Measurements from ENCODE around the gene RAB31. TPM values are rescaled to one million over a fixed set of nuclear protein-coding genes. Genes with fewer than 3 reads are reported as not detected.

Gene RAB31
- total RNA-seq, 2 donors from 2014 or later, result 4.7 to 16.0 TPM

GRCh38 chr18:9721893-9722550, 13.9 kb downstream of the RAB31 start:
- H3K4me1 ChIP-seq, result no peaks in the 10 kb centered on the region
- H3K27me3 ChIP-seq, result no peaks in the 10 kb centered on the region
- H3K36me3 ChIP-seq, result no peaks in the 10 kb centered on the region
- TF ChIP-seq, protein P1, sequence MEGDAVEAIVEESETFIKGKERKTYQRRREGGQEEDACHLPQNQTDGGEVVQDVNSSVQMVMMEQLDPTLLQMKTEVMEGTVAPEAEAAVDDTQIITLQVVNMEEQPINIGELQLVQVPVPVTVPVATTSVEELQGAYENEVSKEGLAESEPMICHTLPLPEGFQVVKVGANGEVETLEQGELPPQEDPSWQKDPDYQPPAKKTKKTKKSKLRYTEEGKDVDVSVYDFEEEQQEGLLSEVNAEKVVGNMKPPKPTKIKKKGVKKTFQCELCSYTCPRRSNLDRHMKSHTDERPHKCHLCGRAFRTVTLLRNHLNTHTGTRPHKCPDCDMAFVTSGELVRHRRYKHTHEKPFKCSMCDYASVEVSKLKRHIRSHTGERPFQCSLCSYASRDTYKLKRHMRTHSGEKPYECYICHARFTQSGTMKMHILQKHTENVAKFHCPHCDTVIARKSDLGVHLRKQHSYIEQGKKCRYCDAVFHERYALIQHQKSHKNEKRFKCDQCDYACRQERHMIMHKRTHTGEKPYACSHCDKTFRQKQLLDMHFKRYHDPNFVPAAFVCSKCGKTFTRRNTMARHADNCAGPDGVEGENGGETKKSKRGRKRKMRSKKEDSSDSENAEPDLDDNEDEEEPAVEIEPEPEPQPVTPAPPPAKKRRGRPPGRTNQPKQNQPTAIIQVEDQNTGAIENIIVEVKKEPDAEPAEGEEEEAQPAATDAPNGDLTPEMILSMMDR (IDR thresholded peaks at IDR 0.05), result no peak
- H3K9ac ChIP-seq (ENCODE audit: low read depth in 2 of 2, low read length in 2 of 2), result no peak overlapping the region
- H3K4me3 ChIP-seq, result no peak overlapping the region
- H3K9me3 ChIP-seq, result no peaks in the 10 kb centered on the region
- intact Hi-C loops (cut with DNase I), result no loop called here
- no peak overlapping the region for H3K27ac ChIP-seq
- DNase-seq, result no peak

DNA sequence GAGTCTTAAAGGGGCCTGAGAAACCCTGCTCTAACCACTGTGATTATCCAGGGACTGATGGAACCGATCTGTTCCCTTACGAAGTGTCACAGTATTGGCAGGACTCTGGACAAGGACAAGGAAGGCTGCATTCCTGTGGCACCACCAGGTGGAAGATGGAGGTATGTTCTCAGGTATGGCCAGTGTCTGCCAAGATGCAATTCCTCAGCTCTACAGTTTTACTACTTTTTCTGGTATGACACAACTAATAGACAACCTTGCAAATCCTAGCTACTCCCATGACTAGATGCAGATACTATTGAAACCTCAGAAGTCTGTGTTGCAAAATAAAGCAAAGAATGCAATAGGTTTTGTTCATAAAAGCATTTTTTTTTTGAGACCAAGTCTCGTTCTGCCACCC, 14.6 kb downstream of the RAB31 start:
- Histone ChIP-seq H3K27me3 (no peaks in the 10 kb centered on the region), H3K9ac (ENCODE audit: low read depth in 2 of 2, low read length in 2 of 2) (no peak overlapping the region), H3K9me3 (no peaks in the 10 kb centered on the region), H3K27ac (no peak overlapping the region), H3K4me1 (no peaks in the 10 kb centered on the region), H3K4me3 (no peak overlapping the region), H3K36me3 (no peaks in the 10 kb centered on the region)
- DNase-seq, result peak; percentile 58
- TF ChIP-seq, protein P1 (IDR thresholded peaks at IDR 0.05), result peak; percentile 46
- intact Hi-C loops (cut with DNase I), result no loop called here

DNA sequence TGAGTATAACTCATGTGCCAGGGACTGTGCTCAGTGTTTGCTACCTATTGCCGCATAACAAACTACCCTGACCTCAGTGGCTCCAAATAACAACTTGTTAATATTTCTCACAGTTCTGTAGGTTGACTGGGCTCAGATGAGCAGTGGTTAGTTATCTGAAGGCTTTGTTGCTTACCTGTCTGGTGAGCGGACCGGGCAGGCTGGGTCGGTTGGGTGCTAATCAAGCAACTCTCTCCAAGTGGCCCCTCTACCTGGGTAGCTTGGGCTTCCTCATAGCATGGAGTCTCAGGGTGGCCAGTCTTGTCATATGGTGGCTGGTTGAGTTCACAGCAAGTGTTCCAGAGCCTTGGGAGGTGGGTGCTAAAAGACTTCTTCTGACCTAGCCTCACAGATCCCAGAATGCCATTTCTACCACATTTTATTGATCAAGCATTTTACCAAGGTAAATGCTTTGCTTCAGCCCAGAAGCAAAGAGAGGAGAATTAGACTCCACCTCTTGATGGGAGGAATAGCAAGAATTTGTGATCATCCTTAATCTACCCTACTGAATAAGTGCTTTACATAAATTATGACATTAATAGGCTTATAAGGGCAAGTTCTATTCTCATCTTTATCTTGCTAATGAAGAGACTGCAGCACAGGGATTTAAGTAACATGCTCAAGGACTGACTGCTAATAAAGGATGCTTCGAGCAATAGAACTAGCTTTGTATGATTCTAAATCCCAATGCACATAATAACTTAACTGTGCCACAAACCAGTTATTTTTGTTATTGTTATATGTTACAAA, 16.9 kb downstream of the RAB31 start:
- intact Hi-C loops (cut with DNase I), result no loop called here
- Histone ChIP-seq H3K36me3 (no peaks in the 10 kb centered on the region), H3K4me1 (no peaks in the 10 kb centered on the region), H3K9ac (ENCODE audit: low read depth in 2 of 2, low read length in 2 of 2) (no peak overlapping the region), H3K4me3 (no peak overlapping the region), H3K27me3 (no peaks in the 10 kb centered on the region), H3K9me3 (no peaks in the 10 kb centered on the region), H3K27ac (no peak overlapping the region)
- TF ChIP-seq, protein P1 (IDR thresholded peaks at IDR 0.05), result no peak
- DNase-seq, result no peak

DNA sequence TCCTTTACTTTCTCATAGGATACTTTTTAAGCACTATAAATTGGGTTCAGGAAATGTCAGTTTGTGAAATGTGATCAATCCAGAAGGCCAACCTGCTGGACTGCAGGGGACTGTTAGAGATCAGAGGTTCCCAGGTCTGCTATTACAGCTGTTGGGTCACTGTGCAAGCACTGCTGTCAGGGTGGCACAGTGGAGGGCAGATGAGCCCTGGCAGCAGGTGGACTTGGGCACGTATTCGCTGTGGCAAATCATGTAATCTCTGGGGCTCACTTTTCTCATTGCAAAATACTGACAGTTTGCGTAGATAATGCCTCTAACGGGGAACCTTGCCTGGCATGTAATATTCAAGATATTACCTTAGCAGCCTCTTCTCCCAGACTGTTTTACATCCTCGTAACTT, 18.1 kb downstream of the RAB31 start:
- no peaks in the 10 kb centered on the region for H3K27me3 ChIP-seq
- no peak overlapping the region for H3K27ac ChIP-seq
- no peaks in the 10 kb centered on the region for H3K9me3 ChIP-seq
- H3K4me1 ChIP-seq, result no peaks in the 10 kb centered on the region
- DNase-seq, result no peak
- H3K9ac ChIP-seq (ENCODE audit: low read depth in 2 of 2, low read length in 2 of 2), result no peak overlapping the region
- intact Hi-C loops (cut with DNase I), result no loop called here
- H3K36me3 ChIP-seq, result no peaks in the 10 kb centered on the region
- H3K4me3 ChIP-seq, result no peak overlapping the region
- TF ChIP-seq, protein P1 (IDR thresholded peaks at IDR 0.05), result no peak

- Histone ChIP-seq H3K4me1 (no peaks in the 10 kb centered on the region), H3K27me3 (no peaks in the 10 kb centered on the region), H3K4me3 (no peak overlapping the region), H3K9me3 (no peaks in the 10 kb centered on the region), H3K36me3 (no peaks in the 10 kb centered on the region), H3K27ac (no peak overlapping the region), H3K9ac (ENCODE audit: low read depth in 2 of 2, low read length in 2 of 2) (no peak overlapping the region)
- intact Hi-C loops (cut with DNase I), result no loop called here
- DNase-seq, result no peak
- TF ChIP-seq, protein P1 (IDR thresholded peaks at IDR 0.05), result no peak
These were observed 18.8 kb downstream of the RAB31 start for GRCh38 chr18:9726936-9727335.

Data from colonic mucosa (tissue), 4 donors.